Body of pancreas (tissue), 4 donors: ENCODE measurements around the gene DMXL2. TPM values are rescaled to one million over a fixed set of nuclear protein-coding genes. Genes with fewer than 3 reads are reported as not detected.
"Not testable (repeated sequence)": the region's sequence is repeated elsewhere in the genome, so short reads cannot be mapped to it uniquely, and the experiment has no call there.

ENCODE experiments used
- ATAC-seq: fragments of 150-250 bp; one replicate; pipeline ENCODE4 v1.9.1; 2016
- DNase-seq, 4 donors: peaks; one replicate each; pipeline ENCODE4 v3.0.0-alpha.2; 2019
- H3K27ac ChIP-seq, 4 donors: fragments of 200-600 bp; sonication (generic); 1 replicate in 3 of 4; 2 replicates in 1 of 4; pipeline versions ENCODE4 v1.5.1 to v1.6.1; 2016 to 2019; ENCODE audit warnings: mild to moderate bottlenecking in 1 of 4, mixed read lengths in 1 of 4, moderate library complexity in 1 of 4
- H3K27me3 ChIP-seq, 2 donors: fragments of 200-600 bp; sonication (generic); one replicate each; pipeline ENCODE4 v1.6.0; 2016; ENCODE audit warnings: mild to moderate bottlenecking in 1 of 2
- H3K36me3 ChIP-seq, 2 donors: fragments of 200-600 bp; sonication (generic); replicated peaks in 1 of 2; 2 replicates each; pipeline ENCODE4 v1.5.1; 2016; ENCODE audit warnings: low read depth in 2 of 2; ENCODE audit not compliant: insufficient read depth in 1 of 2
- H3K4me1 ChIP-seq: fragments of 200-600 bp; sonication (generic); one replicate; pipeline ENCODE4 v1.6.0; 2016
- H3K4me3 ChIP-seq, 2 donors: fragments of 200-600 bp; sonication (generic); 1 replicate in 1 of 2; 2 replicates in 1 of 2; pipeline ENCODE4 v1.5.1; 2016 to 2019
- H3K9me3 ChIP-seq, 3 donors: fragments of 200-600 bp; sonication (generic); 1 replicate in 2 of 3; 2 replicates in 1 of 3; pipeline ENCODE4 v1.5.1; 2016
- POLR2A ChIP-seq, 3 donors: fragments of 450-650 bp; IDR thresholded peaks; one replicate each; pipeline ENCODE4 v1.6.1; 2016; ENCODE audit warnings: antibody characterized with exemption in 3 of 3, mild to moderate bottlenecking in 2 of 3
- WGBS, 2 donors: methylation state at CpG; one replicate each; pipeline ENCODE4 v1.1.5; 2017; 5-methylcytosine and 5-hydroxymethylcytosine counted together
- intact Hi-C: fragments of 100-400 bp; cut with DNase I; formaldehyde crosslinking; loops from one replicate; pipeline ENCODE4 v1.15.1; 2023
- total RNA-seq, 2 donors: library from RNA; depleted of rRNA; stranded (reverse); fragments of >200 nt; gene quantifications; one replicate each; pipeline ENCODE4 v1.1.0, GENCODE V29; 2016
- TF ChIP-seq, protein P1 (sequence below), 7 experiments: fragments of 450-650 bp in 4 of 7; fragments of 200-600 bp in 3 of 7; sonication (generic) in 3 of 7; IDR thresholded peaks; one replicate each; pipeline ENCODE4 v1.5.1; 2016 to 2019; ENCODE audit warnings: antibody characterized with exemption in 7 of 7

Gene DMXL2
- total RNA-seq, 2 donors from 2014 or later, result 34.8 to 48.1 TPM

DNA sequence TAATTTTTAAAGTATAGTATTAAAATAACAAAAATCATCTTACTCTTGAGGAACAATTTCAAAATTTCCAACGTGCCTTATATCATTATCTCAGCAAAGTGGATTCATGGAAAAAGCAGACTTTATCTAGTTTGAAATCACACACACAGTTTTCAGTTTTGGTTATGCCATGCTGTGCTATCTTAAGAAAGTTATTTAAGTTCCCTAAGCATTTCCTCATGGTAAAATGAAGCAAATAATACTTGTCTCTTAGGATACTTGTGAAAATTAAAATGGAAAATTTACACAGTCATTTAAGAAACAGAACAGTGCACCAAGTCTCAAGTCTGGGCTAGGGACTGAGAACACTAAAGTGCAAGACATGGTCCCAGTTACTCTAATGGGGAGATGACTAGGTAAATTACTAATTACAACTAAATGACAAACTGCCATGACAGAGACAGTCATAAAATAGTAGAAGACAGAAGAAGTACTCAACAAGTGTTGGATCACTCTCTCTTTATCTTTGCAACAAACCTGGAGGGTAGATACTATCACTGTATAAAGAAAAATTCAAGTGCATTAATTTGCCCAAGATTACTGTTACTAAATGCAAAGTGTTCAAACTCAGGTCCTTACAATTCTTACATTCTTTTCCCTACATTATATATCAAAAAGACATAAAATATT, 44.8 kb downstream of the DMXL2 start:
- Histone ChIP-seq H3K27me3 (no peaks in the 10 kb centered on the region), H3K4me1 (no peaks in the 10 kb centered on the region), H3K4me3 (no peak overlapping the region), H3K9me3 (no peaks in the 10 kb centered on the region), H3K36me3 (no peaks in the 10 kb centered on the region), H3K27ac (peak overlapping the region in 1 of 4 donors; percentile 1)
- ATAC-seq, result no peak
- no peak for DNase-seq
- TF ChIP-seq, protein P1, sequence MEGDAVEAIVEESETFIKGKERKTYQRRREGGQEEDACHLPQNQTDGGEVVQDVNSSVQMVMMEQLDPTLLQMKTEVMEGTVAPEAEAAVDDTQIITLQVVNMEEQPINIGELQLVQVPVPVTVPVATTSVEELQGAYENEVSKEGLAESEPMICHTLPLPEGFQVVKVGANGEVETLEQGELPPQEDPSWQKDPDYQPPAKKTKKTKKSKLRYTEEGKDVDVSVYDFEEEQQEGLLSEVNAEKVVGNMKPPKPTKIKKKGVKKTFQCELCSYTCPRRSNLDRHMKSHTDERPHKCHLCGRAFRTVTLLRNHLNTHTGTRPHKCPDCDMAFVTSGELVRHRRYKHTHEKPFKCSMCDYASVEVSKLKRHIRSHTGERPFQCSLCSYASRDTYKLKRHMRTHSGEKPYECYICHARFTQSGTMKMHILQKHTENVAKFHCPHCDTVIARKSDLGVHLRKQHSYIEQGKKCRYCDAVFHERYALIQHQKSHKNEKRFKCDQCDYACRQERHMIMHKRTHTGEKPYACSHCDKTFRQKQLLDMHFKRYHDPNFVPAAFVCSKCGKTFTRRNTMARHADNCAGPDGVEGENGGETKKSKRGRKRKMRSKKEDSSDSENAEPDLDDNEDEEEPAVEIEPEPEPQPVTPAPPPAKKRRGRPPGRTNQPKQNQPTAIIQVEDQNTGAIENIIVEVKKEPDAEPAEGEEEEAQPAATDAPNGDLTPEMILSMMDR (IDR thresholded peaks at IDR 0.05), result no peak
- no peak for TF ChIP-seq POLR2A (IDR thresholded peaks at IDR 0.05)
- WGBS, 2 donors, result 44 to 53% methylated on average over 1 of the region's 1 CpG
- intact Hi-C loops, result loop anchor here (10.0 kb wide), 1 partner anchor 63 kb away; no protein-coding TSS in a partner anchor

- DNase-seq, result peak in 1 of 4 donors; percentile 27
- TF ChIP-seq POLR2A (IDR thresholded peaks at IDR 0.05), result no peak
- TF ChIP-seq, protein P1 (IDR thresholded peaks at IDR 0.05), result no peak
- WGBS, 2 donors, result 90% methylated on average over 2 of the region's 2 CpGs
- Histone ChIP-seq H3K27me3 (no peaks in the 10 kb centered on the region), H3K36me3 (no peaks in the 10 kb centered on the region), H3K4me3 (no peak overlapping the region), H3K4me1 (no peaks in the 10 kb centered on the region), H3K27ac (peak overlapping the region in 1 of 4 donors; percentile 1), H3K9me3 (no peaks in the 10 kb centered on the region)
- peak; percentile 56 for ATAC-seq
- intact Hi-C loops, result loop anchor here (10.0 kb wide), 1 partner anchor 62 kb away; no protein-coding TSS in a partner anchor
These were observed 45.6 kb downstream of the DMXL2 start for GRCh38 chr15:51576911-51577500.

DNA sequence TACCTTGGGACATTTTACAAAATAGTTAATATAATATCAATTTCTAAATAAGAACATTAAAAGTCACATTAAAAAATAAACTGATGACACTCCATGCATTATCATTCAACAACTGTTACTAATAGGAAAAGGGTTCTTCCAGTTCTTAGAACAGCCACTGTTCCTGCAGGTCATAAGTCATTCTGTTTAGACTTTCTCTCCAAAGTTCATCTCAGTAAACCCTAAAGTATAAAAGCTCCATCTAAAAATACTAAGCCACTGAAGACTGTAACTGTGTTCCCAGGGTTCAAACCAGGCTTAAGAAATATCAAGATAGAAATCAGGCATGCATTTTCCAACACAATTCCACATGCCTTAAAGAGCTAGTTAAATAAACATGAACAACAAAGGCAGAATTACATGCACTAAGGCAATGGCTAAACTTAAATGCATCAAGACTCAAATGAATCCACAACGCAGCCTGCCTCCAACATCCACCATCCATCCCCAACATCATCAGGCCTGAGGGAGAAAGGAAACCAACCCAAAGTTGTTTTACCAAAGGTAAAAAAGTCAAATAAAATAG, 46.2 kb downstream of the DMXL2 start:
- Histone ChIP-seq H3K9me3 (no peaks in the 10 kb centered on the region), H3K4me1 (no peaks in the 10 kb centered on the region), H3K36me3 (no peaks in the 10 kb centered on the region), H3K27ac (peak overlapping the region in 1 of 4 donors; percentile 55), H3K4me3 (no peak overlapping the region), H3K27me3 (no peaks in the 10 kb centered on the region)
- no peak for ATAC-seq
- intact Hi-C loops, result loop anchor here (10.0 kb wide), 1 partner anchor 62 kb away; no protein-coding TSS in a partner anchor
- TF ChIP-seq POLR2A (IDR thresholded peaks at IDR 0.05), result no peak
- TF ChIP-seq, protein P1 (IDR thresholded peaks at IDR 0.05), result no peak
- WGBS, 2 donors, result 79 to 92% methylated on average over 1 of the region's 1 CpG
- DNase-seq, result no peak

GRCh38 chr15:51575775-51576174, 46.8 kb downstream of the DMXL2 start:
- Histone ChIP-seq H3K4me1 (no peaks in the 10 kb centered on the region), H3K4me3 (no peak overlapping the region), H3K9me3 (no peaks in the 10 kb centered on the region), H3K27ac (no peak overlapping the region), H3K36me3 (no peaks in the 10 kb centered on the region), H3K27me3 (no peaks in the 10 kb centered on the region)
- intact Hi-C loops, result loop anchor here (10.0 kb wide), 1 partner anchor 61 kb away; no protein-coding TSS in a partner anchor
- no peak for ATAC-seq
- WGBS, 2 donors, result 94 to 100% methylated on average over 1 of the region's 1 CpG
- no peak for DNase-seq
- TF ChIP-seq POLR2A (IDR thresholded peaks at IDR 0.05), result no peak
- TF ChIP-seq, protein P1 (IDR thresholded peaks at IDR 0.05), result no peak

GRCh38 chr15:51573352-51573751, 49.2 kb downstream of the DMXL2 start:
- WGBS, 2 donors, result 90 to 91% methylated on average over 2 of the region's 2 CpGs
- not testable (repeated sequence) for H3K36me3 ChIP-seq, H3K27me3 ChIP-seq, ATAC-seq, H3K4me1 ChIP-seq, H3K9me3 ChIP-seq, H3K27ac ChIP-seq, DNase-seq, H3K4me3 ChIP-seq
- intact Hi-C loops, result loop anchor here (10.0 kb wide), 1 partner anchor 59 kb away; no protein-coding TSS in a partner anchor

DNA sequence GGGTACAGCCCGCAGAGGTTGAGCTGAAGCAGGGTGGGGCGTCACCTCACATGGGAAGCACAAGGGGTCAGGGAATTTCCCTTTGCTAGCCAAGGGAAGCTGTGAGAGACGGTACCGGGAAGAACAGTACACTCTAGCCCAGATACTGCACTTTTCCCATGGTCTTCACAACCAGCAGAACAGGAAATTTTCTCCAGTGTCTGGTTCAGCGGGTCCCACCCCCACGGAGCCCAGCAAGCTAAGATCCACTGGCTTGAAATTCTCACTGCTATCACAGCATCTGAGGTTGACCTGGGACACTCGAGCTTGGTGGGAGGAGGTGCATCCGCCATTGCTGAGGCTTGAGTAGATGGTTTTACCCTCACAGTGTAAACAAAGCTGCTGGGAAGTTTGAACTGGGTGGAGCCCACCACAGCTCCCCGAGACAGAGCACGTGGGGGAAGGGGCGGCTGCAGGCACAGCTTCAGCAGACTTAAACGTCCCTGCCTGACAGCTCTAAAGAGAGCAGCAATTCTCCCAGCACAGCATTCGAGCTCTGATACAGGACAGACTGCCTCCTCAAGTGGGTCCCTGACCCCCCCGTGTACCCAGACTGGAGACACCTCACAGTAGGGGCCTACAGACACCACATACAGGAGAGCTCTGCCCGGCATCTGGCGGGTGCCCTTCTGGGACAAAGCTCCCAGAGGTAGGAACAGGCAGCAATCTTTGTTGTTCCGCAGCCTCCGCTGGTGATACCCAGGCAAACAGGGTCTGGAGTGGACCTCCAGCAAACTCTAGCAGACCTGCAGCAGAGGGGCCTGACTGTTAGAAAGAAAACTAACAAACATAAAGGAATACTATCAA, 53.4 kb downstream of the DMXL2 start:
- H3K36me3 ChIP-seq, ATAC-seq, H3K27me3 ChIP-seq, H3K27ac ChIP-seq, DNase-seq, intact Hi-C loops, H3K4me1 ChIP-seq, H3K4me3 ChIP-seq, H3K9me3 ChIP-seq: not testable (repeated sequence)
- WGBS, 2 donors, result 78 to 87% methylated on average over 9 to 18 of the region's 18 CpGs
